H1 (cell line): ENCODE measurements around the gene MS4A15. TPM values are rescaled to one million over a fixed set of nuclear protein-coding genes. Genes with fewer than 3 reads are reported as not detected.

Experiments
- CTCF ChIA-PET: fragments of 300-600 bp; sonication (Branson Sonifier 250); formaldehyde crosslinking; loops from one replicate; lab custom pipeline; 2021; ENCODE audit not compliant: partially characterized antibody; lab: Charles Lee
- POLR2A ChIA-PET: fragments of 300-600 bp; sonication (Branson Sonifier 250); formaldehyde crosslinking; loops from one replicate; lab custom pipeline; 2021; ENCODE audit warnings: inconsistent platforms; ENCODE audit not compliant: partially characterized antibody; lab: Charles Lee
- DNase-seq, 2 experiments: peaks; one replicate each; pipeline versions ENCODE4 v3.0.0 to v3.0.0-alpha.2; 2010 to 2022; ENCODE audit warnings: low spot score in 2 of 2, low read depth in 1 of 2, mixed read lengths in 1 of 2
- FAIRE-seq: peaks from 2 replicates; lab custom pipeline; 2011; peaks lifted over from hg19 to GRCh38; lab: Jason Lieb, UNC
- H2AFZ ChIP-seq: 2 replicates; pipeline ENCODE4 v1.8.1; 2012; ENCODE audit warnings: low read length, inconsistent platforms
- H2AK5ac ChIP-seq: 2 replicates; pipeline ENCODE4 v1.6.1; 2013; ENCODE audit warnings: low read depth, low read length
- H2BK120ac ChIP-seq: replicated peaks from 2 replicates; pipeline ENCODE3; 2013; ENCODE audit warnings: low read depth, low read length, inconsistent platforms
- H2BK12ac ChIP-seq: 2 replicates; pipeline ENCODE4 v1.6.1; 2013; ENCODE audit warnings: low read depth, low read length
- H2BK15ac ChIP-seq: 2 replicates; pipeline ENCODE4 v1.6.1; 2013; ENCODE audit warnings: low read length
- H2BK20ac ChIP-seq: 2 replicates; pipeline ENCODE4 v1.6.1; 2013; ENCODE audit warnings: low read length
- H2BK5ac ChIP-seq: 2 replicates; pipeline ENCODE4 v1.6.1; 2013; ENCODE audit warnings: low read depth, low read length
- H3K14ac ChIP-seq: 2 replicates; pipeline ENCODE4 v1.6.1; 2013; ENCODE audit warnings: inconsistent platforms; ENCODE audit not compliant: insufficient read length
- H3K18ac ChIP-seq: 2 replicates; pipeline ENCODE4 v1.6.1; 2013; ENCODE audit warnings: low read length; ENCODE audit errors: extremely low read depth
- H3K23ac ChIP-seq: 2 replicates; pipeline ENCODE4 v1.6.1; 2013; ENCODE audit warnings: inconsistent platforms; ENCODE audit not compliant: insufficient read length
- H3K23me2 ChIP-seq: 2 replicates; pipeline ENCODE4 v1.6.1; 2013; ENCODE audit warnings: low read depth, low read length
- H3K27ac ChIP-seq: 2 replicates; pipeline ENCODE4 v1.6.1; 2011; ENCODE audit warnings: low read depth, low read length, inconsistent platforms
- H3K27me3 ChIP-seq, 4 experiments: replicated peaks in 1 of 4; 1 replicate in 1 of 4; 2 replicates in 3 of 4; pipeline versions ENCODE4 v1.6.1 to v1.8.1; 2011 to 2013; ENCODE audit warnings: low read length in 3 of 4, mild to moderate bottlenecking in 3 of 4, inconsistent platforms in 2 of 4, mixed read lengths in 2 of 4, moderate library complexity in 1 of 4; ENCODE audit not compliant: control insufficient read depth in 3 of 4, insufficient read depth in 3 of 4; ENCODE audit errors: extremely low read depth in 1 of 4
- H3K36me3 ChIP-seq, 4 experiments: 2 replicates each; pipeline versions ENCODE4 v1.6.1 to v1.8.1; 2011 to 2013; ENCODE audit warnings: mild to moderate bottlenecking in 4 of 4, low read length in 3 of 4, moderate library complexity in 2 of 4, control low read depth in 1 of 4, inconsistent platforms in 1 of 4; ENCODE audit not compliant: insufficient read depth in 4 of 4, control insufficient read depth in 2 of 4
- H3K4ac ChIP-seq: replicated peaks from 2 replicates; pipeline ENCODE3; 2013; ENCODE audit warnings: low read length, low read depth, mixed read lengths, inconsistent platforms; ENCODE audit not compliant: insufficient read length
- H3K4me1 ChIP-seq, 4 experiments: replicated peaks in 1 of 4; 1 replicate in 1 of 4; 2 replicates in 3 of 4; pipeline versions ENCODE4 v1.6.1 to v1.8.1; 2011 to 2013; ENCODE audit warnings: low read length in 3 of 4, inconsistent platforms in 2 of 4, mixed read lengths in 1 of 4; ENCODE audit not compliant: insufficient read depth in 4 of 4, control insufficient read depth in 3 of 4
- H3K4me2 ChIP-seq, 2 experiments: 2 replicates each; pipeline versions ENCODE4 v1.6.1 to v1.8.1; 2011 to 2013; ENCODE audit warnings: low read depth in 2 of 2, low read length in 2 of 2, control low read depth in 1 of 2, inconsistent platforms in 1 of 2, mild to moderate bottlenecking in 1 of 2; ENCODE audit not compliant: insufficient read depth in 1 of 2
- H3K4me3 ChIP-seq, 4 experiments: fragments of 200-600, 300-600 bp in 1 of 4; sonication (generic), shearing (Covaris generic), sonication (Bioruptor Twin) in 1 of 4; 2 replicates each; pipeline versions ENCODE4 v1.5.1 to v1.8.1; 2011 to 2016; ENCODE audit warnings: low read length in 4 of 4, low read depth in 3 of 4, control low read depth in 2 of 4, inconsistent platforms in 2 of 4, mild to moderate bottlenecking in 2 of 4, mixed read lengths in 1 of 4, moderate library complexity in 1 of 4; ENCODE audit not compliant: insufficient read depth in 2 of 4; ENCODE audit errors: extremely low read depth in 1 of 4
- H3K56ac ChIP-seq: replicated peaks from 2 replicates; pipeline ENCODE3; 2013; ENCODE audit warnings: low read depth, mild to moderate bottlenecking, mixed read lengths, low read length, inconsistent platforms; ENCODE audit not compliant: insufficient read length
- H3K79me1 ChIP-seq: 2 replicates; pipeline ENCODE4 v1.6.1; 2013; ENCODE audit warnings: low read depth, low read length, control low read depth
- H3K79me2 ChIP-seq, 2 experiments: 2 replicates each; pipeline versions ENCODE4 v1.6.1 to v1.8.1; 2012 to 2013; ENCODE audit warnings: low read length in 2 of 2, mild to moderate bottlenecking in 2 of 2, inconsistent platforms in 1 of 2; ENCODE audit not compliant: insufficient read depth in 2 of 2, control insufficient read depth in 1 of 2
- H3K9ac ChIP-seq, 4 experiments: replicated peaks in 1 of 4; 1 replicate in 1 of 4; 2 replicates in 3 of 4; pipeline versions ENCODE4 v1.6.1 to v1.8.1; 2011 to 2013; ENCODE audit warnings: low read depth in 3 of 4, low read length in 3 of 4, control low read depth in 2 of 4, mild to moderate bottlenecking in 2 of 4, moderate library complexity in 2 of 4, inconsistent platforms in 1 of 4; ENCODE audit errors: extremely low read depth in 1 of 4
- H3K9me3 ChIP-seq, 2 experiments: 2 replicates each; pipeline versions ENCODE4 v1.6.1 to v1.8.1; 2012 to 2013; ENCODE audit warnings: mild to moderate bottlenecking in 2 of 2, moderate library complexity in 2 of 2, control low read depth in 1 of 2, inconsistent platforms in 1 of 2, low read depth in 1 of 2, low read length in 1 of 2, mixed read lengths in 1 of 2; ENCODE audit not compliant: insufficient read depth in 2 of 2
- H4K20me1 ChIP-seq, 2 experiments: replicated peaks in 1 of 2; 2 replicates each; pipeline versions ENCODE3 to v1.8.1; 2011 to 2013; ENCODE audit warnings: inconsistent platforms in 2 of 2, low read length in 2 of 2, mild to moderate bottlenecking in 1 of 2; ENCODE audit not compliant: insufficient read depth in 2 of 2, control insufficient read depth in 1 of 2
- H4K5ac ChIP-seq: 2 replicates; pipeline ENCODE4 v1.6.1; 2013; ENCODE audit warnings: low read length, low read depth, mixed read lengths, inconsistent platforms; ENCODE audit not compliant: insufficient read length
- H4K8ac ChIP-seq: 2 replicates; pipeline ENCODE4 v1.8.0; 2013; ENCODE audit warnings: mild to moderate bottlenecking, moderate library complexity, low read length, inconsistent platforms; ENCODE audit not compliant: insufficient read depth; ENCODE audit errors: extremely low read depth
- H4K91ac ChIP-seq: replicated peaks from 2 replicates; pipeline ENCODE3; 2013; ENCODE audit warnings: low read length, mixed read lengths, inconsistent platforms; ENCODE audit not compliant: insufficient read length
- CHD1 ChIP-seq: IDR thresholded peaks from 2 replicates; pipeline ENCODE4 v1.6.1; 2012; ENCODE audit warnings: low read depth, low read length, improper control_type of control experiment
- CTBP2 ChIP-seq: IDR thresholded peaks from 2 replicates; pipeline ENCODE4 v1.7.0; 2011; ENCODE audit warnings: borderline replicate concordance, mild to moderate bottlenecking, moderate library complexity, mixed read lengths, low read length; ENCODE audit not compliant: insufficient read depth, insufficient read length
- WGBS, 2 experiments: shearing (Covaris generic) in 1 of 2; methylation state at CpG; one replicate each; pipeline versions ENCODE4 v1.1.6 to v1.1.7; 2013 to 2015; ENCODE audit warnings: low lambda C conversion rate in 2 of 2, mixed read lengths in 2 of 2, inconsistent platforms in 1 of 2, low coverage in 1 of 2, missing lambda C conversion rate in 1 of 2; ENCODE audit not compliant: insufficient replicate concordance in 2 of 2, insufficient coverage in 1 of 2, insufficient read length in 1 of 2; ENCODE audit errors: extremely low coverage in 1 of 2, missing lambda C conversion rate in 1 of 2; 5-methylcytosine and 5-hydroxymethylcytosine counted together
- polyA plus RNA-seq, 7 experiments: library from polyadenylated mRNA; depleted of rRNA in 3 of 7; stranded (reverse) in 5 of 7; unstranded in 2 of 7; fragments of >200 nt in 5 of 7; fragments of 200-250 nt in 2 of 7; gene quantifications; 1 replicate in 5 of 7; 2 replicates in 1 of 7; 4 replicates in 1 of 7; pipeline versions ENCODE4 v1.2.1 to v1.2.3, GENCODE V29; 2011 to 2013; ENCODE audit warnings: missing spikeins in 2 of 7, mixed read lengths in 2 of 7
- total RNA-seq: library from RNA; stranded (reverse); fragmentation: NEBNext Ultra II Directional; extraction: Animal tissue kit (Norgen Biotek cat#: 25700); gene quantifications from 2 replicates; pipeline ENCODE4 v1.2.1, GENCODE V29; 2021

The MS4A15 gene
- total and polyA plus RNA-seq, 2 of the 8 experiments (the other 6 are each of a cell fraction or from before 2014, with no cell fraction given) = 0.15 to 0.17 TPM

- Histone ChIP-seq H4K91ac (no peak overlapping the region), H3K27ac (no peak overlapping the region), H3K23me2 (no peaks in the 10 kb centered on the region), H3K79me2 (no peaks in the 10 kb centered on the region), H3K4ac (no peak overlapping the region), H2BK120ac (no peak overlapping the region), H3K9me3 (peaks cover 3 to 12% of the 10 kb centered on the region in 2 experiments; a peak in 2 of 4 replicates), H4K5ac (no peak overlapping the region), H2BK15ac (no peak overlapping the region), H4K20me1 (no peaks in the 10 kb centered on the region), H3K36me3 (no peaks in the 10 kb centered on the region), H3K9ac (no peak overlapping the region), H3K23ac (no peak overlapping the region), H3K4me1 (no peaks in the 10 kb centered on the region; a peak in 1 of 7 replicates), H3K56ac (peak overlapping the region; percentile 51), H2BK20ac (no peak overlapping the region), H2BK12ac (no peak overlapping the region), H2BK5ac (no peak overlapping the region), H3K79me1 (no peaks in the 10 kb centered on the region), H2AFZ (no peak overlapping the region), H3K27me3 (no peaks in the 10 kb centered on the region; a peak in 1 of 7 replicates), H3K18ac (no peak overlapping the region), H3K4me3 (no peak overlapping the region), H4K8ac (no peak overlapping the region), H2AK5ac (no peak overlapping the region), H3K4me2 (no peak overlapping the region), H3K14ac (no peak overlapping the region)
- WGBS, 2 experiments = 86% methylated on average over 7 of the region's 8 CpGs; no CpG with 5 or more reads in 1 of the 2 experiments
- TF ChIP-seq CTBP2 (no peak), CHD1 (no peak)
- FAIRE-seq = no peak
- POLR2A ChIA-PET = interaction anchor here (0.9 to 1.0 kb wide), 2 partner anchors 11 to 20 kb away, joined by 3 to 4 read pairs; no protein-coding TSS in a partner anchor
- CTCF ChIA-PET = interaction anchor here (0.7 to 2.2 kb wide), 8 partner anchors 8 to 102 kb away, joined by 3 to 11 read pairs (median 5); no protein-coding TSS in a partner anchor
- DNase-seq = no peak
Measured at GRCh38 chr11:60785806-60786361, 29.2 kb downstream of the MS4A15 start.
